IPS-18a (cell line): Measurements from ENCODE around the gene SHISA4.
"Not testable (repeated sequence)": the region's sequence is repeated elsewhere in the genome, so short reads cannot be mapped to it uniquely, and the experiment has no call there.

Experiments used
- H3K27ac ChIP-seq: one replicate; pipeline ENCODE4 v1.5.1; 2013; ENCODE audit warnings: low read length
- H3K27me3 ChIP-seq: one replicate; pipeline ENCODE4 v1.6.1; 2013; ENCODE audit warnings: mild to moderate bottlenecking, low read length; ENCODE audit not compliant: control insufficient read depth, insufficient read depth
- H3K36me3 ChIP-seq: one replicate; pipeline ENCODE4 v1.6.1; 2013; ENCODE audit warnings: low read depth, low read length; ENCODE audit not compliant: control insufficient read depth
- H3K4me1 ChIP-seq: one replicate; pipeline ENCODE4 v1.6.1; 2013; ENCODE audit warnings: low read depth, low read length; ENCODE audit not compliant: control insufficient read depth
- H3K4me3 ChIP-seq: one replicate; pipeline ENCODE4 v1.5.1; 2013; ENCODE audit warnings: low read length
- H3K9ac ChIP-seq: one replicate; pipeline ENCODE4 v1.6.1; 2013; ENCODE audit warnings: mild to moderate bottlenecking, low read length, moderate library complexity
- H3K9me3 ChIP-seq: one replicate; pipeline ENCODE4 v1.6.1; 2013; ENCODE audit warnings: low read depth, low read length; ENCODE audit not compliant: control insufficient read depth

SHISA4 gene

GRCh38 chr1:201940316-201940715 is 51.6 kb downstream of the SHISA4 start:
- not testable (repeated sequence) for H3K4me3 ChIP-seq, H3K27me3 ChIP-seq, H3K27ac ChIP-seq, H3K9ac ChIP-seq, H3K4me1 ChIP-seq, H3K9me3 ChIP-seq, H3K36me3 ChIP-seq

- H3K9ac ChIP-seq, result peak overlapping the region; percentile 57
- H3K4me3 ChIP-seq, result peak overlapping the region; percentile 44
- peak overlapping the region; percentile 58 for H3K27ac ChIP-seq
- peaks cover 13% of the 10 kb centered on the region for H3K4me1 ChIP-seq
- no peaks in the 10 kb centered on the region for H3K9me3 ChIP-seq
- no peaks in the 10 kb centered on the region for H3K36me3 ChIP-seq
- peaks cover 9% of the 10 kb centered on the region for H3K27me3 ChIP-seq
Measured at GRCh38 chr1:201941420-201942128, 52.9 kb downstream of the SHISA4 start.

- Histone ChIP-seq H3K9me3 (no peaks in the 10 kb centered on the region), H3K27ac (no peak overlapping the region), H3K27me3 (peaks cover 15% of the 10 kb centered on the region), H3K4me1 (peaks cover 13% of the 10 kb centered on the region), H3K9ac (no peak overlapping the region), H3K36me3 (no peaks in the 10 kb centered on the region), H3K4me3 (peak overlapping the region; percentile 11)
Measured at GRCh38 chr1:201942129-201942495, 53.4 kb downstream of the SHISA4 start.
